GM19455 (cell line): Measurements from ENCODE around the gene PEMT.
"Not testable (repeated sequence)": the region's sequence is repeated elsewhere in the genome, so short reads cannot be mapped to it uniquely, and the experiment has no call there.

Experiments
- ATAC-seq: cut with Tn5 transposase; IDR thresholded peaks from one replicate; pipeline ENCODE4 v1.9.1; 2021; ENCODE audit not compliant: unreplicated experiment

Gene PEMT

GRCh38 chr17:17591355-17592298, at the start of gene PEMT:
Gene PEMT, minus strand, starts transcription at chr17:17591708. Its CDS starts 82 bp downstream, at chr17:17591626.
- ATAC-seq: peak; percentile 95

GRCh38 chr17:17639661-17640270, 48.3 kb upstream of the PEMT start:
- not testable (repeated sequence) for ATAC-seq

DNA sequence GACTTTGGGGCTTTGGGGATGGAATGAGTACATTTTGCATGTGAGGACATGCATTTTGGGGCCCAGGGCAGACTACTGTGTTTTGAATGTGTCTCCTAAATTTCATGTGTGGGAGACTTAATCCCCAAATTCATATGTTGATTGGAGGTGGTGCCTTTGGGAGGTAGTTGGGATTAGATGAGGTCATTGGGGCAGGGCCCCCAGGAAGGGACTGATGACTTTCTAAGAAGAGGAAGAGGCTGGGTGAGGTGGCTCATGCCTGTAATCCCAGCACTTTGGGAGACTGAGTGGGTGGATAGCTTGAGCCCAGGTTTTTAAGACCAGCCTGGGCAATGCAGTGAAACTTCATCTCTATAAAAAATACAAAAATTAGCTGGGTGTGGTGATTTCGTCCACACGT, 47.0 kb upstream of the PEMT start:
- no peak for ATAC-seq

GRCh38 chr17:17636272-17636885, 44.9 kb upstream of the PEMT start:
- ATAC-seq: no peak

- ATAC-seq: not testable (repeated sequence)
Observed at GRCh38 chr17:17635537-17636271, 44.2 kb upstream of the PEMT start.

- ATAC-seq: no peak
Observed at GRCh38 chr17:17635126-17635525, 43.6 kb upstream of the PEMT start.

GRCh38 chr17:17633310-17633709, 41.8 kb upstream of the PEMT start:
- no peak for ATAC-seq

GRCh38 chr17:17632690-17633089, 41.2 kb upstream of the PEMT start:
- ATAC-seq: not testable (repeated sequence)

GRCh38 chr17:17628388-17629008, 37.0 kb upstream of the PEMT start:
- no peak for ATAC-seq

- ATAC-seq: no peak
Observed at GRCh38 chr17:17626840-17627239, 35.3 kb upstream of the PEMT start.

DNA sequence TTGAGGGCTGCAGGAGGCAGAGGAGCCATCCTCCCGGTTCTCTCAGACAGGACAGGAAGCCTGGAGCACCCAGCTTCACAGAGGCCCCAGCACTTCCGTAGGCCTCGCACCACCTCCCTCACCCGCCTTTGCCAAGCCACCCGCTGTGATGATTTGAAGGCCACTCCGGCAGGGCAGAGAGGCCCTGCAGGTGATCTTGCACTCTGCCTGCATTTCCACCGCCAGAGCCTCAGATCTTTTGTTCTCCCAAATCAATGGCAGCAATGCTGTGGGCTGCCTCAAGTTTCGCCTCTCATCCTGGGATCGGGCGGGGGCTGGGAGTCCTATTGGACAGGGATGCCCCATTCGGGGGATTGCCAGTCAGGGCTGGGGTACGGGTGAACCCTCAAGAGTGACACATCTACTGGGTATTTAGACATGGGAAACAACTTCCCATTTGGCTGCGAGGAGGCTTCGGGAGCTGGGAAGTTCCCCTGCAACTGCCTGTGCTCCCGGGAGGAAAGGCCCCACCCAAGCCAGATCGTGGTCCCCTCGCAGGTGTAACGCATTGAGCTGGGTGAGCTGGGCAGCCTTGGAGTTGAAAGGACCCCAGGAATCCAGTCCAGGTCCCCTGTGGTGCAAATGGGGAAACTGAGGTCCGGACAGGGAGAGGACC, 34.8 kb upstream of the PEMT start:
- ATAC-seq: no peak

GRCh38 chr17:17624741-17625140, 33.2 kb upstream of the PEMT start:
- no peak for ATAC-seq

GRCh38 chr17:17623904-17624303, 32.4 kb upstream of the PEMT start:
- no peak for ATAC-seq

GRCh38 chr17:17621254-17621653, 29.7 kb upstream of the PEMT start:
- no peak for ATAC-seq

- ATAC-seq: no peak
Observed at GRCh38 chr17:17613708-17614114, 22.2 kb upstream of the PEMT start.

- ATAC-seq: no peak
Observed at GRCh38 chr17:17612085-17613022, 20.8 kb upstream of the PEMT start.

GRCh38 chr17:17609121-17609520, 17.6 kb upstream of the PEMT start:
- ATAC-seq: no peak

DNA sequence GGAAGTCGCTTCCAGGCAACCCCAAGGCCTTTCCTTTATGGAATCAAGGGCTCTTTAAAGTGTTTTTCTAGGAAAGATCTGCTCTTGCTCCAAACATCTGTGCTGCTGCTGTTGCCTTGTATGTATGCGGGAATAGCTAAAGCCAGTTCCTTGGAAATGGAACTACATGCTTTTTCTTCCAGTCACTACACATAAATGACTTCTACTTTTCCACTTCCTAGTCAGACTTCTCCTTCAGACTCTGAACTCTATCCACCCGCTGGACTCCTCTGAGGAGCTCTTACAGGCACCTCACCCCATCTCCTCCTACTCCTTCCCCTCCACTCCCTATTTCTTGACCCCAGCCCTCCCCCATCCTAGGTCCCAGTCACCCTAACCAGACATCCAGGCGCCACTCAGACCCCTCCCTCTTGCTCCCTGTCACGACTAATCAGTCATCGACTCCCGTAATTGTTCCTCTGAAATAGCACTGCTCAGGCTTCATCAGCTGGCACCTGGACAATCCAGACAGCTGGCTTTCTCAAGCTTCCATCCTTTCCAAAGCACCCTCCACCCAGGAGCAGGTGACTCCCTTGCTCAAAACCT, 15.0 kb upstream of the PEMT start:
- no peak for ATAC-seq

- no peak for ATAC-seq
Observed at GRCh38 chr17:17605729-17606088, 14.2 kb upstream of the PEMT start.
